ENCODE measurements around the gene CLTRN. TPM values are rescaled to one million over a fixed set of nuclear protein-coding genes. Genes with fewer than 3 reads are reported as not detected.

CLTRN gene
- total RNA-seq, 1 donor from 2014 or later, result 0.90 TPM

- H3K27ac ChIP-seq, result no peak overlapping the region
- intact Hi-C loops (cut with DNase I), result no loop called here
- H3K4me1 ChIP-seq, result no peaks in the 10 kb centered on the region
- no peak for ATAC-seq
- H3K4me3 ChIP-seq, result no peak overlapping the region
- no peaks in the 10 kb centered on the region for H3K9me3 ChIP-seq
- no peak for TF ChIP-seq CTCF (IDR thresholded peaks at IDR 0.05)
- DNase-seq, result no peak
- H3K27me3 ChIP-seq, result no peaks in the 10 kb centered on the region
- no peaks in the 10 kb centered on the region for H3K36me3 ChIP-seq
Observed at GRCh38 chrX:15646031-15646430, 18.6 kb downstream of the CLTRN start.

DNA sequence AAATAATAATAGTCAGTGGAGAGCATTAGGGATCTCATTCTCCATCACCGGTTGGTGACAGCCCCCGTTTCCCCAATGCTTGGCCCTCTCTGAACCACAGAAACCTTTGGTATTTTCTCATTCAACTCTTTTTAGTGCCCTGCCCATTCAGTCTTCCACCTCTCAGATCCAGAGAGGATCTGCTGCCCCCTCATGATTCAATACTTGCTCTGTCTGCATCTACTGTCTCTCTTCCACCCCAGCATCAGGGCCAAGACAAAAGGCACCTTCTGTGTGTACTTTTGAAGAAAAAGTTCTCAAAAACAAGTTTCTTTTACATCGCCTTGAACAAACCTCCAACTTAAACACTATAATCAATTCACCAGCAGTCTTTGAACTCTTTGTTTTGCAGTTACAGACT, 19.3 kb downstream of the CLTRN start:
- no peak overlapping the region for H3K4me3 ChIP-seq
- TF ChIP-seq CTCF (IDR thresholded peaks at IDR 0.05), result no peak
- ATAC-seq (no peak), DNase-seq (no peak)
- H3K36me3 ChIP-seq, result no peaks in the 10 kb centered on the region
- no peaks in the 10 kb centered on the region for H3K4me1 ChIP-seq
- intact Hi-C loops (cut with DNase I), result no loop called here
- H3K9me3 ChIP-seq, result no peaks in the 10 kb centered on the region
- H3K27me3 ChIP-seq, result no peaks in the 10 kb centered on the region
- no peak overlapping the region for H3K27ac ChIP-seq

- Histone ChIP-seq H3K36me3 (no peaks in the 10 kb centered on the region), H3K4me3 (no peak overlapping the region), H3K9me3 (no peaks in the 10 kb centered on the region), H3K4me1 (no peaks in the 10 kb centered on the region), H3K27ac (no peak overlapping the region), H3K27me3 (no peaks in the 10 kb centered on the region)
- DNase-seq (no peak), ATAC-seq (no peak)
- intact Hi-C loops (cut with DNase I), result no loop called here
- no peak for TF ChIP-seq CTCF (IDR thresholded peaks at IDR 0.05)
Observed at GRCh38 chrX:15644560-15644872, 20.1 kb downstream of the CLTRN start.

DNA sequence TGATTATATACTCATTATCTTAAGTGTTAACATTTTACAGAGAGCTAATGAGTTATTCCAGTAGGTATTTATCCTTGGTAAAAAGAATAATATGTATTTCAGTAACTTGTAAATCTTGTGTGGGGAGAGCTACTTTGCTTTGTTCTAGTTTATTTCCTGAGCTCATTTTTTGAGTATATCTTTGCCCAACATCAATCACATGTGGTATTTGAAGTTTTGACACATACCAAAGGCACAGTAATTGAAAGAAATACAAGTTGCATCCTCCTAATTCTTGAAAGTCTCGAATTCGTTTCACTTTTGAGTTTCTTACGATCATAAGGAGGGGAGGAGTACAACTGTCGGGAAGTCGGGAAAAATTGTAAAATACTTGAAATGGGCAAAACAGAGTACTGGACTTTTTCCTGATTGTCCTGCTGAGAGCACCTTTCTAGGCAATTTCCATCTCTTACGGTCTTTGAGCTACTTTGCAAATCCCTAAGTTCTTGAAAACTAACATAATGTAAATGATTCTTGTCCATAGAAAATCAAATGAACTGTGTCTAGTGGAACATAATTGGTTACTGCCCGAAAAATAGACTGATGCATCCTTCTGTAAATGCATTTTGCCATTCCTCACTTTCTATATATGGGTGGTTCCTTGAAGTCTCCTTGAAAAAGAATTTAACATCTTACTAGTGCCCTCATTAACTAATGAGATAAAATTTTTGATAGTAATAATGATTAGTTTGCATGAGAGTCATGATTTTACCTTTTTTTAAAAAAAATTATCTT, 20.6 kb downstream of the CLTRN start:
- intact Hi-C loops (cut with DNase I), result no loop called here
- Histone ChIP-seq H3K27ac (no peak overlapping the region), H3K27me3 (no peaks in the 10 kb centered on the region), H3K36me3 (no peaks in the 10 kb centered on the region), H3K4me3 (no peak overlapping the region), H3K4me1 (no peaks in the 10 kb centered on the region), H3K9me3 (no peaks in the 10 kb centered on the region)
- DNase-seq (no peak), ATAC-seq (no peak)
- no peak for TF ChIP-seq CTCF (IDR thresholded peaks at IDR 0.05)

DNA sequence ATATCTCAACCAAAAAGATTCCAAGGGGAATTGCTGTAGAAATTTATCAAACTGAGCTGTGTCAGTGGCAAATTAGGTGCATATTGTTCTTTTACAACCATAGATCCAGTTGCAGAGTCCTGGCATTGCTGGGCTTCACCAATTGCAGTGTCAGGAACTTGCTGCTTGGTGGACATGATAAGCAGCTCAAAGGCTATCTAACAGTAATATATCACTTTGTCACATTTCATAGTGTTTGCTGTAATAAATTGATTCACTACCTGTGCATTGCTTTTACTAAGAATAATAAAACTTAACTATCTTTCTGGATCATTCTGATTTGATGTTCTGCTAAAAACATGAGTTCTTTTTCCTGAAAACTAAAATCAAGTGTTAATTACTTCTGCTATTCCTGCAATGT, 33.0 kb downstream of the CLTRN start:
- Histone ChIP-seq H3K4me3 (no peak overlapping the region), H3K9me3 (no peaks in the 10 kb centered on the region), H3K4me1 (no peaks in the 10 kb centered on the region), H3K27me3 (no peaks in the 10 kb centered on the region), H3K27ac (no peak overlapping the region), H3K36me3 (no peaks in the 10 kb centered on the region)
- ATAC-seq (no peak), DNase-seq (no peak)
- intact Hi-C loops (cut with DNase I), result no loop called here
- no peak for TF ChIP-seq CTCF (IDR thresholded peaks at IDR 0.05)

DNA sequence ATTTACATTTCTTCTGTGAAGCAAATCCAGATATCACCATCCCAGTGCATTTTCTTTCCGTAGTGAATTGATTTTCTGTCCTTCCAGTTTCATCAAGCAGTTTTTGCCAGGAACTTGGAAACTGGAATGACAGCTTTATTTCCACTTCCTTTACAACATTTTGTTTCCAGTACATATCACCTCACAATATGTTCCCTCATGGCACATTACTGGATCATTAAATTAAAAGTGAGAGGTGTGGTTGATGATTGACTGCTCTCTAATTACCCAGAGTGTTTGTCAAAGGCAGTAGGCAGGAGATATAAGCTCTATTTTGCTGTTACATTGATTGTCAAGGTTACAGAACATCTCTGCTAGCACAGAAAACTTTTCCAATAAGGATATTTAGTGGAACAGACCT, 41.6 kb downstream of the CLTRN start:
- DNase-seq (no peak), ATAC-seq (no peak)
- Histone ChIP-seq H3K4me3 (no peak overlapping the region), H3K9me3 (no peaks in the 10 kb centered on the region), H3K4me1 (no peaks in the 10 kb centered on the region), H3K27ac (no peak overlapping the region), H3K36me3 (no peaks in the 10 kb centered on the region), H3K27me3 (no peaks in the 10 kb centered on the region)
- no peak for TF ChIP-seq CTCF (IDR thresholded peaks at IDR 0.05)
- intact Hi-C loops (cut with DNase I), result no loop called here
